Activated CD4-positive, alpha-beta T cell treated with anti-CD3 and anti-CD28 coated beads, Interleukin-2, amount 10 ng/mL, durations not matched to agents 7 days and 5 days (primary cell): ENCODE results near the gene CAPZB. TPM values are rescaled to one million over a fixed set of nuclear protein-coding genes. Genes with fewer than 3 reads are reported as not detected.
"Not testable (repeated sequence)": the region's sequence is repeated elsewhere in the genome, so short reads cannot be mapped to it uniquely, and the experiment has no call there.

ENCODE experiments used
- CTCF ChIA-PET: fragments of 350-600 bp; sonication (Branson Sonifier 250); formaldehyde crosslinking; loops from one replicate; lab custom pipeline; 2021; ENCODE audit warnings: antibody characterized with exemption; lab: Charles Lee
- POLR2A ChIA-PET: fragments of 350-600 bp; sonication (Branson Sonifier 250); formaldehyde crosslinking; loops from one replicate; lab custom pipeline; 2021; ENCODE audit warnings: antibody characterized with exemption; lab: Charles Lee
- DNase-seq: peaks from one replicate; pipeline ENCODE4 v3.0.0-alpha.2; 2020
- H3K27ac Mint-ChIP-seq: one replicate; pipeline ENCODE4 v1.8.0; 2021; ENCODE audit warnings: mild to moderate bottlenecking, moderate library complexity, mixed read lengths
- H3K27me3 Mint-ChIP-seq: one replicate; pipeline ENCODE4 v1.8.0; 2021; ENCODE audit warnings: mixed read lengths
- H3K36me3 Mint-ChIP-seq: one replicate; pipeline ENCODE4 v1.8.0; 2021; ENCODE audit warnings: low read depth, mixed read lengths
- H3K4me1 Mint-ChIP-seq: one replicate; pipeline ENCODE4 v1.8.0; 2021; ENCODE audit warnings: mixed read lengths
- H3K4me3 Mint-ChIP-seq: one replicate; pipeline ENCODE4 v1.8.0; 2021; ENCODE audit warnings: mild to moderate bottlenecking, moderate library complexity, mixed read lengths
- H3K9me3 Mint-ChIP-seq: one replicate; pipeline ENCODE4 v1.8.0; 2021; ENCODE audit warnings: mixed read lengths
- total RNA-seq, 2 experiments: library from RNA; stranded (reverse); gene quantifications; one replicate each; pipeline ENCODE4 v1.2.3, GENCODE V29; 2021

The CAPZB gene
- total RNA-seq, 2 experiments from 2014 or later = 529 to 567 TPM

DNA sequence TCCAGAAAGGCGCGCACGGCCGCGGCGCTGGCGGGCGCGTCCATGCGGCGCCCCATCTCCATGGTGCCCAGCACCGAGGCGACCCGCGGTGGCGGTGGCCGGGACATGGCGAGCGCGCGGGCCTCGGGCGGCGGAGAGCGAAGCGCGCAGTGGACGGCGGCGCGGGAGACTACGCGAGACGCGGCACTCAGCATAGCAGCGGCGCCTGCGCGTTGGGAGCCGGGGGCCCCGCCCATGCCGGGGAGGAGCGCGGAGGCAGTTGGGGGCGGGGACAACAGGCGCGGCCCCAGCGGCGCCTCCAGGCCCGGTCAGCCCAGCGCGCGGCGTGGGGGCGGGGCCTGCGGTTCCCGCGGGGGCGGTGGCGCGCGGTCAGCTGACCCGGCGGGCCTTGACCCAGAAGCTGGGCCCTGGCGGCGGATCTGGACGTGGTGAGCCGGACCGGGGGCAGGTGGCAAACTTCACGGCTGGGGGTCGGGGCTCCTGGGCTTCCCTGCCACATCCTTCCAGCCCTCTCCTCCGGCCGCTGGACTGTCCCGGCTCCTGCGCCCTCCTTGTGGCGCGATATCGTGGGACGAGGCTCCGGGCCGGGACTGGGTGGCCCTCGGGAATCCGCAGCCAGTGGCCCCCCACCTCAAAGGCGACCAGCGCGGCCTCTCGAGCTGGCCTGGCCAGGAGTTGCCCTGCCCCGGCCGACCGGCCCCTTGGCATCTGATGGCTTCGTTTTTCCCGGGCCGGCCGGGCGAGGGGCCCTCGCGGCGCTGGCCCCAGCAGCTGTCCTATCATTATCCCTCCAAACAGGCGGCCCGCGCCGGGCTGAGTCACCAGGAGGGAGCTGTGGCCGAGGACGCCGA, 173.2 kb downstream of the CAPZB start, which contains the start of the genes AKR7A2 and SLC66A1:
TSS of gene AKR7A2 (minus strand) at position 214 of the 851 bp plus-strand sequence. CDS start at position 194, 20 bp downstream.
TSS of gene SLC66A1 (plus strand) at position 396 of the 851 bp plus-strand sequence. CDS start 5,352 bp downstream, outside the sequence.
- no peaks in the 10 kb centered on the region for H3K27me3 Mint-ChIP-seq
- peaks cover 9% of the 10 kb centered on the region for H3K36me3 Mint-ChIP-seq
- ChIA-PET CTCF (no interaction called here), POLR2A (interaction anchor here (0.7 kb wide), 1 partner anchor 151 kb away, joined by 3 read pairs; no protein-coding TSS in a partner anchor)
- H3K4me3 Mint-ChIP-seq = peak within 1 kb of the TSS; percentile 83
- peaks cover 43% of the 10 kb centered on the region for H3K4me1 Mint-ChIP-seq
- peak; percentile 89 for DNase-seq
- H3K9me3 Mint-ChIP-seq = no peaks in the 10 kb centered on the region
- H3K27ac Mint-ChIP-seq = peak within 1 kb of the TSS; percentile 80

DNA sequence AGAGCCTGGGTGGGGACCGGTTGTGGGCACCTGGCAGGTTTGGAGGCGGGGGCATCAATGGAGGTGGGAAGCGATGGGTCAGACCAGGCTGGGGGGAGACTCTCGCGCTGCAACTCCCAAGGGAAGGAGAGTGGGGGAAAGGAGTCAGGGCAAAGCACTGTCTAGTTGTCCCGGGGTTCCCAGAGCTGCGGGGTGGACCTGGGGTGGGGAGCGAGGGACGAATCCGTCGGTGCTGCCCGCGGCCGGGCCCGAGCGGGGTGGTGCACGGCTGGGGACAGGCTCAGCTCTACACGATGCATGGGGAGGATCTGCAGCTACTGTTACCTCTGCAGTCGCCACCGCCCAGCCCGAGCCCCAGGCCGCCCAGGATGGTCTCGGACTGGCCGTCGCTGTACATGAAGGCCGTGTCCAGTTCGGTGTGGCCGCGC, 173.8 kb downstream of the CAPZB start:
- peak overlapping the region; percentile 83 for H3K4me3 Mint-ChIP-seq
- DNase-seq = no peak
- no peaks in the 10 kb centered on the region for H3K9me3 Mint-ChIP-seq
- ChIA-PET CTCF (no interaction called here), POLR2A (no interaction called here)
- peaks cover 9% of the 10 kb centered on the region for H3K36me3 Mint-ChIP-seq
- H3K27me3 Mint-ChIP-seq = no peaks in the 10 kb centered on the region
- H3K27ac Mint-ChIP-seq = peak overlapping the region; percentile 80
- peaks cover 43% of the 10 kb centered on the region for H3K4me1 Mint-ChIP-seq

DNA sequence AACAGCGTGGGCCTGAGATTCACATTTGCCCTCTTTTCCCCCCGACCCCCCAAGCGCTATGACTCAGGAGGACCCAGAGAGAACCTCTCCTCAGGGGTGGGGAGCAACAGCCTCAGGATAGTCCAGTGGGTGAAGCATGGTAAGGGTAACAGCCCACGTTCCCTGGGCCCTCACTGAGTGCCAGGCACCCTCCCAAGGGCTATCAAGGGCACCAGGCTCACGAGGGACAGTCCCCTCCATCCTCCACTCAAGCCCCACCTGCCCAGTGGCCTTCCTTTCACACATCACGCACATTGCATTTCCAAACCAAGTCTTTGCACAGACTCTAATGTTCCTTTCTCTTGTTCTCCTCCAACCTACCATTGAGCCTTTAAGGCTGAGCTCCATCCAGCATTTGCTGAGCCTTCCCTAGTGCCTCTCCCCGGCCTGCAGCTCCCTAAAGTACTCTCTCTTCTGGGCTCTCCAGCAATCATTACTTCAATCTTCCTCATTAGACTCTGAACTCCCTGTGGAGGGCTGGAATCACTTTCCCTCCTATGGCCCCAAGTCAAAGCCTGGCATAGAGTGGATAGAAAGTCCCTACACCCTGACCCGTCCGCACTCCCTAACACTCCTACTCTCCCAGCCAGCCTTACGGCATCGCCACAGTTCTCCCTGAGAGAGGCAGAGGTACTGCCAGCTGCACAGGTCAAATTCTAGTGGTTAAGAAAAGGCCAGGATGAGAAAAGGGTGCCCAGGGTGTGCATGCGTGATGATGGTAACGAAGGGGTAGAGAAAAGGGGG, 174.4 kb downstream of the CAPZB start:
- H3K27ac Mint-ChIP-seq = peak overlapping the region; percentile 80

GRCh38 chr1:19310061-19310460, 175.3 kb downstream of the CAPZB start:
- DNase-seq = no peak
- ChIA-PET CTCF (interaction anchor here (0.6 to 1.2 kb wide), 3 partner anchors 11 to 352 kb away, joined by 3 to 4 read pairs (median 3); no protein-coding TSS in a partner anchor), POLR2A (no interaction called here)
- Mint-ChIP-seq H3K27ac (no peak overlapping the region), H3K4me3 (peak overlapping the region; percentile 83), H3K36me3 (peaks cover 11% of the 10 kb centered on the region), H3K4me1 (peaks cover 32% of the 10 kb centered on the region), H3K9me3 (no peaks in the 10 kb centered on the region), H3K27me3 (no peaks in the 10 kb centered on the region)

More for the DNA sequence above, 174.4 kb downstream of the CAPZB start:
- no peak for DNase-seq
- H3K4me3 Mint-ChIP-seq = peak overlapping the region; percentile 83
- CTCF ChIA-PET = interaction anchor here (1.1 to 1.2 kb wide), 2 partner anchors 15 to 351 kb away, joined by 3 to 4 read pairs; no protein-coding TSS in a partner anchor
- POLR2A ChIA-PET = no interaction called here
- H3K27me3 Mint-ChIP-seq = no peaks in the 10 kb centered on the region
- peaks cover 9% of the 10 kb centered on the region for H3K36me3 Mint-ChIP-seq
- no peaks in the 10 kb centered on the region for H3K9me3 Mint-ChIP-seq
- peaks cover 40% of the 10 kb centered on the region for H3K4me1 Mint-ChIP-seq

DNA sequence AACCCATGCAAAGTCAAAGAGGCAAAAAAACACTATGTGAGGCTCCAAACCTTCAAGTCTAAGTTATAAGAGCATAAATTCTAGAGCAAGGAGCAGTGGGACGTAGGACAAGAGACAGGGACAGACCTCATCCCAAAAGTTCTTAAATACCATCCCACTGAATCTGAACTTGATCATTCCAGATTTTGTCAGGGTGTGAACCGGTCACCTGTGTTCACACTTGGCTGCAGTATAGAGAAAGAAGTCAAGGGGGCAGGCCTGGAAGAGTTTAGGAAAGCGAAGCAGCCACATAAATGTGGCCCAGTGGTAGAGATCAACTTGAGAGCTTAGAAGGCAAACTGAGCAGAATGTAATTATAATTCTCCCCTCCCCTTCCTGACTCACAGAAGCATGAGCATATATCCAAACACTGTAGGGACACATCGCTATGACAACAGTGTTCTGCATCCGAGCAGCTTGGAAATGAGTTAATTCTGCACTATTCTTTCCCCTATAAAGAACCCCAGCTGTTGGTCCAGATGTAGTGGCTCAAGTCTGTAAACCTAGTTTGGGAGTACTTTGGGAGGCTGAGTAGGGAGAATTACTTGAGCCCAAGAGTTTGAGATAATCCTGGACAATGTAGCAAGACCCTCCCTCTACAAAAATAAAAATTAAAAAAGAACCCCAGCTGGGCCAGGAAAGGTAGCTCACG, 176.1 kb downstream of the CAPZB start:
- Mint-ChIP-seq H3K27me3 (no peaks in the 10 kb centered on the region), H3K36me3 (peaks cover 11% of the 10 kb centered on the region), H3K4me3 (no peak overlapping the region), H3K4me1 (peaks cover 29% of the 10 kb centered on the region), H3K27ac (no peak overlapping the region), H3K9me3 (no peaks in the 10 kb centered on the region)
- CTCF ChIA-PET = interaction anchor here (1.1 to 1.2 kb wide), 2 partner anchors 13 to 353 kb away, joined by 3 to 4 read pairs; no protein-coding TSS in a partner anchor
- DNase-seq = no peak
- POLR2A ChIA-PET = no interaction called here

GRCh38 chr1:19308509-19308907, 176.8 kb downstream of the CAPZB start:
- H3K36me3 Mint-ChIP-seq = peaks cover 15% of the 10 kb centered on the region
- H3K27ac Mint-ChIP-seq = no peak overlapping the region
- no peak for DNase-seq
- ChIA-PET CTCF (interaction anchor here (0.5 kb wide), 1 partner anchor 35 kb away, joined by 4 read pairs; no protein-coding TSS in a partner anchor), POLR2A (no interaction called here)
- H3K4me1 Mint-ChIP-seq = peaks cover 23% of the 10 kb centered on the region
- H3K9me3 Mint-ChIP-seq = no peaks in the 10 kb centered on the region
- H3K4me3 Mint-ChIP-seq = no peak overlapping the region
- no peaks in the 10 kb centered on the region for H3K27me3 Mint-ChIP-seq

DNA sequence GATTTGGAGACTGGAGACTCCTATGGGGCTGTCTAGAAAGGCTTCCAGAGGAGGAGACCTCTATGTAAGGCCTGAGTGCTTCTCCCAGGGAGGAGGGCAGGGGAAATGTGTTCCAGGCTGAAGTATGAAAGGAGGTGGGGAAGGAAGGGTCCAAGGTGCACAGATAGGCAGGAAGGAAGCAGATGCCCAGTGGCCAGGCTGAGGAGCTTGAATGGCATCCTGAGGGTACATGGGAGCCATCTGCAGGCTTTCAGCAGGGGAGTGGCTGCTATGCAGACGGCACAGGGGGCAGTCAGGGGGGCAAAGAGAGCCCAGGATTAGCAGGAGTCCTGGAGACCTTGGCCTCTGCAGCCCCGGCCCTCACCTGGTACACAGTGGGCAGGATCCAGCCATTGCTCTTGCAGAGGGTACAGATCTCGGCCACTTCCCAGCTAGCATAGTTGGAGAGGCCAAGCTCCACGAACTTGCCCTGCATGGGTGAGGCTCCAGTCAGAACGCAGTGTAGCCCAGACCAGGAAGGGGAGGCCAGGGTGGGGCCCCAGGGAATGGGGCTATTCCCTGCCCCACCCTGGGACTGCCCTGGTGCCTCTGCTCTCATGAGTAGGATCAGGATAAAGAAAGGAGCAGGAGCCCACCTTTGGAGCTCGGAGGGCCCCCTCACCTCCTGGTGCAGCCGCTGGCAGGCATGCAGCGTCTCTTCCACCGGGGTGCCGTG, 177.4 kb downstream of the CAPZB start:
- DNase-seq = no peak
- no peaks in the 10 kb centered on the region for H3K27me3 Mint-ChIP-seq
- no peak overlapping the region for H3K4me3 Mint-ChIP-seq
- ChIA-PET CTCF (no interaction called here), POLR2A (no interaction called here)
- peaks cover 19% of the 10 kb centered on the region for H3K36me3 Mint-ChIP-seq
- no peaks in the 10 kb centered on the region for H3K9me3 Mint-ChIP-seq
- no peak overlapping the region for H3K27ac Mint-ChIP-seq
- H3K4me1 Mint-ChIP-seq = peaks cover 17% of the 10 kb centered on the region

DNA sequence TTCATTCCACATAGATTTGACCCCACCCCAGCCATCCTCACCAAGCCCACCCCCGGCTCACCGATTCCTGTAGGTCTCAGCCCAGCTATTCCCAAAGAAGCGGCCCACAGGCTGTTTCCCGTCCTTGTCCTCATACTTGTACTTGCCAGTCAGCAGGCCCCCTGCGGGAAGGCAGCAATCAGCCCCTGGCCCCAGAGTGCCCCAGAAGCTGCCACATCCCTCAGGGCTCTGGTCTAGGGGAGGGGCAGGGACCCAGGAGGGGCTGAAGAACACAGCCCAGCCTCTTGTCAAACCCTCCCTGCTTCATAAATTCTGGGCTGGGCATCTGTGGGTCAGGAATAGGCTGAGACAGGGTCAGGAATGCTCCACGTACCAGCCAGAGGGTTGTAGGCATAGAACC, 178.4 kb downstream of the CAPZB start:
- POLR2A ChIA-PET = no interaction called here
- Mint-ChIP-seq H3K9me3 (no peaks in the 10 kb centered on the region), H3K27me3 (no peaks in the 10 kb centered on the region), H3K4me1 (peaks cover 14% of the 10 kb centered on the region), H3K36me3 (peaks cover 22% of the 10 kb centered on the region), H3K27ac (no peak overlapping the region), H3K4me3 (no peak overlapping the region)
- DNase-seq = no peak
- CTCF ChIA-PET = no interaction called here

- H3K27me3 Mint-ChIP-seq = no peaks in the 10 kb centered on the region
Observed at GRCh38 chr1:19305880-19306279, 179.5 kb downstream of the CAPZB start.

DNA sequence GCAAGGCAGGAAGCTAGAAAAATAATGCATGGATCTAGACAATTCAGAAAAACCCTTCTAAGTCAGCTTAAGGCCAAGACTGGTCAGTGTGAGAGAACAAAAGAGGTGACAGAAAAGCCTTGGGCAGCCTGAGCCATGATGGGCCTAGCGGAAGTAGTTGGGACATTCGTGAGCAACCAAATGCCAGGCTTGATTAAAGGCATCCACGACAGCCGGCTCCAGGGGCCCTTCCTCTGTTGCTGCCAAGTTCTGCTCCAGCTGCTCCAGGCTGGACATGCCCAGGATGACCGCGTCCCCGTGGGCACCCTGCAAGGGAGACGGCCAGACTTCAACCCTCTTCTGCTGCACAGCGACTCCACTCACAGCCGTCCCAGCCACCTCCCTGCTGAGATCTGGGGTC, 181.3 kb downstream of the CAPZB start:
- not testable (repeated sequence) for H3K4me3 Mint-ChIP-seq, H3K4me1 Mint-ChIP-seq, H3K9me3 Mint-ChIP-seq, DNase-seq, H3K27me3 Mint-ChIP-seq, H3K27ac Mint-ChIP-seq
- ChIA-PET CTCF (interaction anchor here (0.6 to 0.7 kb wide), 2 partner anchors 15 to 286 kb away, joined by 3 to 4 read pairs; no protein-coding TSS in a partner anchor), POLR2A (interaction anchor here (0.6 kb wide), 1 partner anchor 13 kb away, joined by 4 read pairs; no protein-coding TSS in a partner anchor)
- H3K36me3 Mint-ChIP-seq = peaks cover 20% of the 10 kb centered on the region

More at GRCh38 chr1:19305880-19306279, 179.5 kb downstream of the CAPZB start:
- no peak for DNase-seq
- ChIA-PET POLR2A (no interaction called here), CTCF (no interaction called here)
- Mint-ChIP-seq H3K4me1 (peaks cover 9% of the 10 kb centered on the region), H3K27ac (no peak overlapping the region), H3K9me3 (no peaks in the 10 kb centered on the region), H3K4me3 (no peak overlapping the region), H3K36me3 (peaks cover 20% of the 10 kb centered on the region)

DNA sequence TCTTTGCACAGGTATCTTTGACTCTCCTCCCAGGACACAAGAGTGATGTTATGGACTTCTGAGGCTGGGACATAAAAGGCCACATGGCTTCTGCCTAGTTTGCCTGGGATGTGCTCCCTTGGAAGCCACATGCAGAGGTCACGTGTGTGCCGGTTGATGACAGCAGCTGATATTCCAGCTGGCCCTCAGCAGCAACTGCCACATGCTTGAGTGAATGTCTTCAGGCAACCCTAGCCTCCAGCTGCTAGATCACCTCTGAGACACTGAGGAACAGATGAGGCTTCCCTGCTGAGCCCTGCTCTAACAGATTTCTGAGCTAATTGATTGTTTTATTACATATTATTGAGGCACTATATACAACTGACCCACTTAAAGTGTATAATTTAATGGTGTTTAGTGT, 185.1 kb downstream of the CAPZB start:
- H3K4me3 Mint-ChIP-seq = no peak overlapping the region
- peaks cover 17% of the 10 kb centered on the region for H3K36me3 Mint-ChIP-seq
- no peaks in the 10 kb centered on the region for H3K27me3 Mint-ChIP-seq
- no peak for DNase-seq
- ChIA-PET POLR2A (no interaction called here), CTCF (no interaction called here)
- H3K27ac Mint-ChIP-seq = no peak overlapping the region
- peaks cover 13% of the 10 kb centered on the region for H3K9me3 Mint-ChIP-seq
- no peaks in the 10 kb centered on the region for H3K4me1 Mint-ChIP-seq
